ENCODE results near the gene FBXO21.

FBXO21 gene

DNA sequence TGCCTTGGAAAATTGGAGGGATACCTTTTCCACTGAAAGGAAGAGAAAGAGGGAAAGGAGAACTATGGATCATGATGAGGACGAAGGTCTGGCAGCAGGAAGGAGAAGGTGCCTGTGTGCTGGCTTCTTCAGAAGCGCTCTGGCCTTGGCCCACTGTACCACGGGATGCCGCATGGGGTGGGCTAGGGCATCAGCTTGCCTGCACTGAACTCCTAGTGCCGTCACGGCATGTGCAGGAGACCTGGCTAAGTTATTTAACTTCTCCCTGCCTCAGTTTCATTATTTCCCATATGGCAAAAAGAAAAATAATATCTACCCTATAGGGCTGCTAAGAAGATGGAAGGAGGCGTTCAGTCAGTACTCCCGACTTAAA lies 28.1 kb downstream of the FBXO21 start:
- no peak for DNase-seq

DNA sequence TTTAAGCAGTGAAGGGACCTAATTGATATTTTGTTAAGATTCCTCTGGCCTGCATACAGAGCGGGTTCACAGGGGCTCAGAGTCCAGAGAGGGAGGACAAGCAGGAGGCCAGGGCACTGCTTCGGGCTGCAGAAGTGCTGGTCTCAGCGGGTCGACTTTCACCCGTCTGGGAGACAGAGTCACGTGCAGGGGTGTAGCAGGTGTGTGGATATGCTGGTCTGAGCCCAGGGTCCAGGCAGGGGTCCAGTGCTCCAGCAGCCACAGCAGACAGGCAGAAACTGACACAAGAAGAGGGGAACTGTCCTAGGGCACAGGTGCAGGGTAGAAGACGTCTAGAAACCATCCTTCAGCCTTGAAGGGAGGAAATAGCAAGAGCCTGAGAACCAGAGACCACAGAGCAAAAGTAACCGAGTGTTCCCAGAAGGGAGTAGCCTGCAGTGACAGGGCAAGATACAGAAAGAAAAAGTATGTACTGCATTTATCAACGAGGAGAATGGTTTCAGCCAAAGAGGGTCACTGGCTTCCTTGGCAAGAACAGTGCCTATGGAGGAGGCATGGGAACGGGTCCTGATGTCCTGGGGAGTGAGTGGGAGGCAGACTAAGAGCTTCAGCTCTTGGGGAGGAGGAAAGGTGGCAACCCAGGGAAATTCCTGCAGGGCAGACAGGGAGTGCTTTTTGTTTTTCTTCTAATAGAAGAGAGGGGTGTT lies 28.7 kb downstream of the FBXO21 start:
- no peak for DNase-seq

DNA sequence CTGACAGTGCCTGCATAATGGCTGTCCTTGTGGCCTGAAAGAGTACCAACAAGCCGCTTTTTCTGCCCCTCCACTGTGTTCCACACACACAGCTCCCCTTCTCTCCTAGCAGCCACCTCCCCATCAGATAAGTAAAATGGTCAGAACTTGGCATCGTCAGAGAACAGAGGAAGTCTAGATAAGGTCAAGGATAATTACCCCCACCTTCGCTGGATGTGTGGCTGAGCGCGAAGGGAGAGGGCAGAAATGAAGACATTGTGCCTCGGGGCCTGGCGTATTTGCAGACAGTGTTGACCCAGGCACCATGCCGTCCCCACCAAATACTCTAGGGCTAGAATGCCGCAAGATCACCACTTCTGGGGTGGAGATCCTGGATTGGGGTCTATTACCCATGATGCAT lies 30.6 kb downstream of the FBXO21 start:
- no peak for DNase-seq

DNA sequence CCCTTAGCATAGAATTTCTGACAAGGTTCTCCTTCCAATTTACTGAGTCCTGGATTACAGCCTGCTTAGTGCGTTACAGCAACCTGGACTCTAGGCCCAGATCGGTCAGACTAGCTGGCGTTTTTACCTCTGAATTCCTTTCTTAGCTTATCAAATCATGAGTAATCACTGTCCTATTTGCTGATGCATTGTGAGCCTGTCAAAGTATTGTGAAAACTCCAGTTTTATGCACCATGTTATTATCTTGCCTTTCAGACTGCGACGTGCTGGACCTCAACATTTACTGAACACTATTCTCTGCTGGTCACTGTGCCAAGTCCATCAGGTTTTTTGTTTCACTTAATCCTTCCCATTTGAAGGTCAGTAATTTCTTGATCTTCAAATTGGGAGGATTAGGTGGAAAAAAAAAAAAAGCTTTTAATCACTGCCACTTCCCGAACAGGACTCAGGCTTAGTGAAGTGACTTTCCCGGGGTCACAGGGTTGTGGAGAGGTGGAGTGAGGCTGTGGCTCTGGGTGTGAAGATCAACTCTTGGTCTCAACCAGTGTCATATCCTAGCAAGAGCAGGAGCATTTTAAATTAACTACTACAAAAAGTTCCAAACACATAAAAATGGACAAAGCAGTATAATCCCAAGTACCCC lies 31.2 kb downstream of the FBXO21 start:
- no peak for DNase-seq

DNA sequence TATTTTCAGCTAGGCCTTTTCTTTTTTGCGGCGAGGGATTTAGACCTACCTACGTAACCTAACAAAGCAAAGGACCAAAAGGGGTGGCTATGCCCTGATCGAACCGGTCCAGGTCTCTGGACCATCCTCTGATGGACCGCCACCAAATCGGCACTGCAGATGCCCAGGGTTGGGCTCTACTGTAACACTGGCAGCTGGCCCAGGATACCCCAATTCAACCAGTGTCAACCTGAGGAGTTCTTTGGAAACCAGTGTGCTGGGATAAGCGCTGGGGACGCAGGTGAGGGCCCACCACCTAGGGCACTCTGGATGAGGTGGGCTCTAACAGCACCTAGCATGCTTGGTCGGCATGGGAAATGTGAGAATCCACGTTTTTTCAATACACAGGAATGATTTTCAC lies 32.2 kb downstream of the FBXO21 start:
- DNase-seq, result no peak

DNA sequence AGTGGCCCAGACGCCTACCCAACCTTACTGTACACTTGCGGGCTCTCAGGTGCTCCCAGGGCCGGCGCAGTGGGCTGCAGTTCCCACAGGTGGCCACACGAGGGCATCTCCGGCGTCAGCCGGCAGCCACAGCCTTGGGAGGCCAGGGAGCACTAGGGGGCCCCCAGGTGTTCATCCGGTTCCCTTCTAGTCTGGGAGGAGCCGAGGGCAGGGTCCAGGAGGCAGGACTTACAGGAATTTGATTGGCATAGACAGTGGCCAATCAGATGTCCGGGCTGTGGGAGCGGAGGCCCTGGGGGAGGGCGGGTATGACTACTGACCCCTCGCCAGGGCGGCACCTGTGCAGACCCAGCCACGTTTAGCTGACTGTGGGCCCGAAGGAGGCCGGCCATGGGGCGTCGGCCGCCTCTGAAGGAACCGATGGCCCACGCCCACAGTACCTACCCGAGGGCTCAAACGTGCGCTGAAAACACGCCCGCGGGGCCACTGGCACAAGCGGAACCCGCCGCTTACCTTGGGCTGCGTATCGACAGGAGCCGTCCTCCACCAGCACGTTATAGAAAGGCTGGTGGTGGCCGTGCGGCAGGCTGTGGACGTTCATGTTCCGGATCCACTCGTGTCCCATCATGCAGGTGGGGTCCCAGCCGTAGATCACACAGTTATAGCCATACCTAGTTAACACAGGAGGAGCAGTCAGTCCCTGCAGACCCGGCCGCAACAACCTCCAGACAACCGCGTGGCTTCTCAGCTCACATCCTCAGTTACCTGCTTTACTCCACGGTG lies 34.8 kb downstream of the FBXO21 start:
- no peak for DNase-seq

DNA sequence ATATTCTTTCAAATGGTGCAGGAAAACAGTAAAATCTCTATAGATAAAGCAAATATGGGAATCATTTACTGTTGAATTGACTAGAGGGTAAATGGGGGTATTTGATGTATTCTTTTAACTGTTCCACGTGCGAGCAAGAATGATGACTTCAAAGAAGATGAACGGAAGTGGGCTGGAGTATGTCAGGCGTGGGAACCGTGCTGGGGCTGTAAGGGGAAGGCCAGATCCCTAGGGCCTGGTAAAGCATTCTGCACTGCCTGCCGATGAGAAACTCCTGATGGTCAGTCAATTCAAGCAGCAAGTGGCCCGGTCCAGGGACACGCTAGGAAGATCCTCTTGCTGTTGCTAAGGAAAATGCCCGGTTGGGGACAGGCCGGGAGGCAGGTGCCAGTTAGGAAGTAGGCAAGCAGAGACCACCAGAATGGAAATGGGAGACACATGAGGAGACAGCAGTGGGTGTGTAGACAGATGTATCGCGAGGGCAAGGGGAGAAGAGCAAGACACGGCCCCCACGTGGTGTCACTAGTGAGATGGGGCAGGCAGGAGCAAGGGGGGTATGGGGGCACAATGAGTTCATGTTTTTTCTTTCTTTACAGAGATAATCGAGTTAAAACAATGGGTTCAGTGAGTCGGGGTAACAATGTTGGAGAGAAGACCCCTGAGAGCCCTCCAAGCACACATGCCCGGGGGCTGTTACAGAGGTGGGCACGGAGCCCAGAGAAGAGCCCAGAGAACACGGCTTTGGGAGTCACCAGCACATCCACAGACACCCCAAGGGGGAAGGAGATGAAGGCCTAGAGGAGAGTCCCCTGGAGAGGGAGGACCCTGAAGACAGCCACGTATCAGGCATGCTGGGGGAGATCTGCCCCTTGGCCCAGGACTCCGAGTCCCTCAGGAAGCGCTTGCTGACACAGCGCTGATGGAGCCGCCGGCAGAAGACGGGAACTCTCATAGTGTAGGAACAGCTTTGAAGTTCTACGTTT lies 37.2 kb downstream of the FBXO21 start:
- DNase-seq, result no peak

DNA sequence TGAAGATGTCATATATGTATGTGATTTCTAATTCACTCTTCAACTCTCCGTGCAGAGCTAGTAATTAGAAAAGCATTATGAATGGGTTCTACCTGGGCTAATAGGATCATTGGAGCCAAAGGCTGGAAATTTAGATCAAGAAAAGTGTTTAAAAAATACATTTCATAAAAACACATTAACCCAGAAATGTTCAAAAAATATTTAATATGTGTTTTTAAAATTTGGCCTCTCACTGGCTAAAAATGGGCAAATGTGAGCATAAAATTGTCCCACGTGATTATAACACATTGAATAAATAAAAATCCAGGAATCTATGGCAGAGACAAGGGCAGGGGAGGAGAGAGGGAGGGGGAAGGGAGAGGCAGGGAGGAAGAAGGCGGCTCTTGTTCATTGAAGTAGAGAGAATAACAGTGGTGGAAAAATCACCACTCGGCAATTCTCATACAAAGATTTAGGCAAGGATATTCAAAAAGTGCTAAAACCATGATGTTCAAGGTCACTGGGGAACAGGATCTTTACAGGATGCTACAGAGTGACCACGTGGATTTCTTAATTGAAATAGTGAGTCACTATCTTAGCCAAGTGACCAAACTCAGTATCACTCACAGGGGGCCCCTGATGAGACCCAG lies 38.8 kb downstream of the FBXO21 start:
- no peak for DNase-seq

DNA sequence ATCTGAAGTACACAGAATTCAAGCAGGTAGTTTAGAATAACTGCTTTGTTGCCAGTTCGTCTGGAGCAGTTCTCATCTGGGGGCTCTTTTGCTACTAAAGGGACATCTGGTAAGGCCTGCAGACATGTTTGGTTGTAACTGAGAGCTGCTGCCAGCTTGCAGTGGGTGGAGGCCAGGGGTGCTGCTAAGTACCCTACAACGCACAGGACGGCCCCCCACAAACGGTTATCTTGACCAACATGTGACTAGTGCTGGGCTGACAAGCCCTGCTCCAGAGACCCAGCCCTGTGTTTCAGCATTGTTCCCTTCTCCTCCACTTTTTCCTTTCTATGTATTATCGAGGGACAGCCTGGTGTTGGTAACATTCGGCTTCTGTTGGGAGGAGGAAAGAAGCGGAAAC lies 40.8 kb downstream of the FBXO21 start:
- no peak for DNase-seq

DNA sequence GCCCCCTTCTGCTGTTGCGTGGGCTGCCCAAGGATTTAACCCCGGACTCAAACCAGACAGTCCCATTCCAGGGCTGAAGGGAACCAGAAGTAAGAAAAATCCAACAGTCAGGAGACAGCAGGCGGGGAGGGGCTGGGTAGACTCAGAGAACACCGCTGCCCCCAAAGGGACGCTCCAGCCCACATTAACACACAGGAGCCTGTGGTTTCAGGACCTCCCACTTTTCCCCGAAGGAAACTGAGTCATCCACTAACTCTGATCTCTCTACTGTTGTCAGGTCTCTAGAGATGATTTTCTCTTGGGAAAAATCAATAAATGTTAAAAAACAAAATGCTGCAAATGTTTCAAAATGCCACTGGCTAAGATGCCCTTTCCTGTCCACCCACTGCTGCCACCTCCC lies 41.6 kb downstream of the FBXO21 start:
- DNase-seq, result no peak

DNA sequence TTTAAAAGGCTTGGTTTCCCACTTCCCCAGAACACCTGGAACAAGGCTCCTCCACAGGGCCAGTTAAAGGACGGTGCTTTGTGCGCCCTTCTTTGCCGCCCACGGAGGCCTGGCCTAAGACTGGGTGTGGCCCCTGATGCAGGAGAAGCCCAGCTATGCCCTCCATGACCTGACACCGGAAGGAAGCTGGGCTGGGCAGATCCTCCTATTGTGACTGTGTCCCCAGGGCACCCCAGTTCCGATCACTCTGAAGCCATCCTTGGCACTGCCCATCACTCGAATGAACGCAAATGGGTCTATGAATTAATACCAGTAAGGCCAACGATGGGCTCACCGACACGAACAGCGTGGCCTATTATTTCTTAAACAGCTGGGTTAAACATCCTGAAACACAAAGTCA lies 42.6 kb downstream of the FBXO21 start:
- no peak for DNase-seq

DNA sequence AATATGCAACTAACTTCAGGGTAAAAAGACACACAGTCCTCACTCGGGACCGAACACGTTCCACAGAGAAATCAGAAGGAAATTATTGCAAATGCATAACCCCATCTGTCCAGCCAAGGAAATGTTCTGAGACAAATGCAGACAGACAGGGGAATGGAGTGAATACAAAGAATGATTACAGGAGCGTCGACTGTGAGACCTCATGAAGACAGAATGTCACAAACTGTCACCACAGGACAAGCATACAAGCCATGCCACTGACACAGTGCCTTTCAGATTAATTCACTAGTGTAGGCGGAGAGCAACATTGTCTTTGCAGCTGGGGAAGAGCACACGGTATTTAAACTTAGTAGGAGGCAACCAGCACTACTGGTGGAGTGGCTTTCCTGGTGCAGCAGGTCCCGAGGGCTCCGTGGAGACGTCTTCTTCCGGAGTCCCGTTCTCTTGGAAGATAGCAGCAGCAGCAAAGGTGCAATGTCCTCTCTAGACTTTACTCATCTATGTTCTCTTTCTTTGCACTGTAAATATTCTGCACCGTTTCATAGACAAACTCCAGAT lies 44.6 kb downstream of the FBXO21 start:
- no peak for DNase-seq

DNA sequence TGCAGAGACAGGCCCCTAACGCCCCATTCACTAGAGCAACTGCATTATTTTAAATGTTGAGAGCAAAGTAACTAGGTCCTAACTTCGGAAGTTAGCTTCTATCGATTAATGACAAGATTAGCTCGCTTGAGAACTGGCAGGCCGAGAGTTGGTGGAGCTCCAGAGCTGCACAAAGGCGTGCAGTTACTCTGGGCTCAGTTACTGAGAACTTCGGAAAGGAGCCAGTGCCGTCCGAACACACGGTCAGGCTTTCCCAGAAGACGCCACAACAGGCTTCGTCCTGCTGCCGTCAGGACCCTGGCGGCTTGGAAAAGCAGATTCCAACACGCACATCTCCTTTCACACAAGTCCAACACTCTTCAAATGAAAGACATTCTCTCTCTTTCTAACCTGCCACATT lies 45.7 kb downstream of the FBXO21 start:
- DNase-seq, result no peak

DNA sequence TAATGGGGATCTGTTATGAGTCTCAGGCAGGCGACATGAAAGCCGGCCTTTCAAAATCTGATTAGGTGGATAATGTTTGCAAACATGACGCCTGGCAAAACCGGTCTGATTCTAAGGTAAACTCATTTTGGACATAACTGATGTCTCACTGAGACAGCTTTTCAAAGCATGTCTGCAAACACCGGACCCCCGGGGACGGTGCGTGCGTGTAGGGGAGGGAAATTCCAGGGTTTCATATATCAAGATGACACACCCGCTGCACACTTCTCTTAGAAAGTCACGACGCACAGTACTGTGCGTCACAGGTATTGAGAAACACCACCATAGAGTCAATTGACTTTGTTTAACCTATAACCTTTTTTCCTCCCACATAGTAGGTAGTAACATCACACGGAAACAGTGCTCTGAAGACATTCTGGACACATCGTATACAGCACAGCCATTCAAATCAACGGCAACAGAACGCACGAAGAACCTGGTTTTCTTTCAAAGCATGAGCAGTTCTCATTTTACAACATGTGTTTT lies 47.2 kb downstream of the FBXO21 start:
- no peak for DNase-seq

DNA sequence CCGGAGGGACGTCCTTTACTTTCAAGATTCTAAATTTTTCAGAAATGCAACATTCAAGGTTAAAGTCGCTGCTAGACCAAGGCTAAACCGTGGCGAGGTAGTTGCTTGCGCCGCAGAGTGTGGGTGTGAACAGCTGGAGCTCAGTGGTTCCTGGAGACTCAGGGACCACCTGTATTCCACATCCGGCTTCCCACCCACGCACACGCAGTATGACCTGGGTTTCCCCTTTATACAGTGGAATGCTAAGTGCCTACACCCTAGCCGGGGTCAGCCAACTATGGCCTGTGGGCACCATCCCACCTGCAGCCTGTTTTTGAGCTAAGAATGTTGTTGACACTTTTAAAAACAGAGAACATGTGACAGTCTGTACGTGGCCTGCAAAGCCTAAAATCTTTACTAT lies 48.2 kb downstream of the FBXO21 start:
- DNase-seq, result no peak

DNA sequence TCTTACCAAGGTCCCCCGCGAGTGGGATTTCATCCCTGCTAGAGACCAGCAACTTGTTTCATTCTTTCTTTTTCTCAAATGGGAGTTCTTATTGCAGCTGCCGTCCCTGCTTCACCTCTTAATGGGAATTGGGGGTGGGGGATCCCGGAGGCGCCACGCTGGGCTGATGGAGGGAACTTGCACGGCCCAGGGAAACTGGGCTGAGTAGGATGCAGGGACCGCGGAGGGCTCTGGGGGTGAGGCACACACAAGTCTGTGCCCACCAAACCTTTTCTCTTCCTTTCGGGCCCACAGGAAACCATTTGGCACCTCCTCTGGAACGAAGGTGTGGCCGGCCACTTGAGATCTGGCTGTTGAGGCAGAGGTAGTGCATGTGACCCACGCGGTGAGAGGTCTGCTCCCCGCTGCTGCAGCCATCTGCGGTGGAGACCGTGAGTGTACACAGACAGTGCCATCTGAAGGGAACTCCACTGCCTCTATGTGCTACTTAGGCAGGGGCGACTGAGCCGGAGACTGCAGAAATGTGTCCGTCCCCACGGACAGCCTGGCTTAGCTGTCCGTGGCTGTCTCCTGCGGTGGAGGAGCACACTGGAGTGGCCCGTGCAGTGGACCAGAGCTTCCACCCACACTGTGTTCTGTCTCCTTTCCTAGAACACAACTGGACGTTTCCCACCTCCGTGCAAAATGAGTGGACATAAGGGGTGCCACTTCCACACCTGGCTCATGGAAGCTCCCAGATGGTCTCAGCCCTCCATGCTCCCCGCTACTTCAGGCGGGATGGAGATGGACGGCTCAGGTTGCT lies 49.0 kb downstream of the FBXO21 start:
- DNase-seq, result no peak

DNA sequence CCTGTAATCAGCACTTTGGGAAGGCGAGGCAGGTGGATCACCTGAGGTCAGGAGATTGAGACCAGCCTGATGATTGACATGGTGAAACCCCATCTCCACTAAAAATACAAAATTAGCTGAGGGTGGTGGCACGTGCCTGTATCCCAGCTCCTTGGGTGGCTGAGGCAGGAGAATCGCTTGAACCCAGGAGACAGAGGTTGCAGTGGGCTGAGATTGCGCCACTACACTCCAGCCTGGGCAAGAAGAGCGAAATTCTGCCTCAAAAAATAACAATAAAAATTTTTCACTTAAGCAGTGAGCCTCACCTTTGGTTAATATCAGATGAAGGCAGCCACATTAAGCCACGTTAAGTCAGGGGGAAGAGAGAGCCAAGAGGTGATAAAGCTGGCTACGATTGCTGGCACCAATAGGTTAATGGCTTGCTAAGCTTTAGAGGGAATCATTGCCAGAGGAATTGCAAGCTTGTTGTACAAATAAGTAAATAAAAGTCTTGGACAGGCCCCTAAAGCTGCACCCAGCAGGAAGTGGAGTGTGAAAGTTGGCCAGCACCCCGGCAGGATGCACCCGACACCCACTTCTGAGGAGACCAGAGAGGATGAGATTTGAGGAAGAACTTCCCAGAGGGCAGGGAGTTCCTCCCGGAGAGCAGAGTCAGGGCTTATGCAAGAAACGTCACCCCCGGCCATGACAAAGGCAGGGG lies 49.7 kb downstream of the FBXO21 start:
- peak; percentile 25 to 29 for DNase-seq

DNA sequence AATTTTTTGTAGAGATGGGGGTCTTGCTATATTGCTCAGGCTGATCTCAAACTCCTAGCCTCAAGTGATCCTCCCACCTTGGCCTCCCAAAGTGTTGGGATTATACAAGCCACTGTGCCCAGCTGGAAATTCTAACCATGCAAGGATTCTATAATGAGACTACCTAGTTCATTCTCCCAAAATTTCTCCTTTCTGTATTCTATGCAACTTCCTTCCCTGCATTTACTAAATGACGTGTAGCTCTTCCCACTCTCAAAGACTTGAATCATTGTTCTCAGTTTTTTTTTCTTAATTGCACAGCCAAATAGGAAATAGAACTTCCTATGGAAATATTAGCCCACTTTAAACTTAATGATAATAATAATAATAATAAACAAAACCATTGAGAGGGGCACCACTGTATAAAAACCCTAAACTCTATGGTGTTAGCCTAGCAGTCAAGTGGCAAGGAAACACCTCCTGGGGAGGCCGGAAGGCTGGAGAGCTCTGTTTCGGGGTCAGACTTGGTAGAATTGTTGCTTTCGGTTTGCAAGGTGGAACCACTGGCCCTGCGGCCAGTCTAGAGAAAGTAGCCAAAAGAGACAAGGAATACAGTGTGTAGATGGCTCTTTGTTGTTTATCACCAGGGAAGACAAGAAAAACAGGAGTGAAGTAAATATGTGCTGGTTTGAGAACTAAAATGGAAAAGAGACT lies 51.1 kb downstream of the FBXO21 start:
- DNase-seq, result peak; percentile 21 to 34

DNA sequence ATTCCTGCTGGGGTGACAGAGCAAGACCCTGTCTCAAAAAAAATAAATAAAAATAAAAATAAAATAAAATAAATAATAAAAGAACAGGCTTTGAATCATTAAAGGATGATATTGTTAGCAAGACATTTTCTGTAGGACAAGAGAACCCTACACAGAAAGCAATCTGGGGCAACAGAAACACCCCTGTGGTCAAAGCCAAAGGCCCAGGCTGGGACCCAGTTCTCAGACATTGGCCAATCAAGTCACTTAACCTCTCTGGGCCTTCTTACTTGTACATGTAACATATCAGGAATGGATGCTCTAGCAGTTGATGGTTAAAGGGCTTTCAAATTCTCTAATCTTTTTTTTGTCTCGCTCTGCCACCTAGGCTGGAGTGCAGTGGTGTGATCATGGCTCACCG lies 55.5 kb downstream of the FBXO21 start:
- no peak for DNase-seq

DNA sequence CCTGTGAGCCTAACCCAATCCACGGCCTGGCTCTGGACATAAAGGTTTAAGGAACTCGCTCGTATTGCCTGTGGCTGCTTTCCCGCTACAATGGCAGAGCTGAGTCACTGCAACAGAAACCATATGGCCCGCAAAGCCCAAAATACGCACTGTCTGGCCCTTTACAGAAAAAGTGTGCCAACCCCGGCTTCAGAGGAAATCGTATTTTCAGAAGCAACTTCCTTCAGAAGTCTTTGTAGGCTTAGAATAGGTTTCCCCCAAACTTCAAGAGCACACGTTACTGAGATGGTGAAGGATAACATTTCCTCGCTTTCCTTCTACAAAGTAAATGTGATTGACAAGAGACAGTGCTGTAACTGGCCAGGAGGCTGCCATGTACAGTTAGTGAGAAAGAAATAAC lies 56.2 kb downstream of the FBXO21 start:
- DNase-seq, result peak; percentile 37 to 44
